GM12878 (cell line): ENCODE measurements around the gene LRRK1.

Experiments used
- CBX5 ChIP-seq: sonication (generic); IDR thresholded peaks from 2 replicates; pipeline ENCODE4 v1.6.1; 2016; ENCODE audit warnings: low read depth, moderate library complexity, mild to moderate bottlenecking, inconsistent platforms
- EP300 ChIP-seq, 2 experiments: fragments of 150-350 bp in 1 of 2; IDR thresholded peaks; 2 replicates each; pipeline ENCODE4 v1.6.1; 2011 to 2012; ENCODE audit warnings: low read depth in 2 of 2, low read length in 2 of 2, borderline replicate concordance in 1 of 2, improper control_type of control experiment in 1 of 2, inconsistent platforms in 1 of 2; ENCODE audit not compliant: control insufficient read depth in 1 of 2
- FOXM1 ChIP-seq: IDR thresholded peaks from 2 replicates; pipeline ENCODE4 v1.6.1; 2012; ENCODE audit warnings: low read depth, mild to moderate bottlenecking, inconsistent platforms, low read length, moderate library complexity
- POLR2A ChIP-seq: IDR thresholded peaks from 2 replicates; pipeline ENCODE4 v1.6.1; 2011; ENCODE audit warnings: low read depth, mild to moderate bottlenecking, low read length
- POLR2AphosphoS5 ChIP-seq: IDR thresholded peaks from 2 replicates; pipeline ENCODE4 v1.6.1; 2011; ENCODE audit warnings: mild to moderate bottlenecking, low read length, inconsistent platforms
- SMC3 ChIP-seq: IDR thresholded peaks from 2 replicates; pipeline ENCODE4 v1.6.1; 2011; ENCODE audit warnings: low read length, improper control_type of control experiment, borderline replicate concordance
- TF ChIP-seq, protein P1 (sequence below): IDR thresholded peaks from 2 replicates; pipeline ENCODE4 v1.6.1; 2012; ENCODE audit warnings: low read depth, low read length, improper control_type of control experiment

DNA sequence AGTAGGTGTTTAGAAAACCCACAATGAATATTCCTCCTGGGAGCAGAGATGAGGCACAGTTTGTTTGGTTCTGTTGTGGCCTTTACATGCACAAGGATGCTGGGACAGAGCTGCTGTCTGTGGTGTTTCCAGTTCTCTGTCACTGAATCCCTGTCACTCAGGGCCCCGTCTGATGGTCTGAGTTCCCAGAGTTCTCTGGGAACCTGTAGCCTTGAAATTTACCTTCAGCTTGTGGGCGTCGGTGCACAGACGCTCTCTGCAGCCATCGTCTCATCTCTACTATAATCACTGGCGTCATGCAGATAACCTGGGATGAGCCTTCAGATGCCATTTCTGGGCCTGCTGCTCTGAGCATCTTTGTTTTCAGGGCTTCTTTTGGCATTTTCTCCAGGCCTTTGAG, 81.9 kb downstream of the LRRK1 start:
- TF ChIP-seq, protein P1, sequence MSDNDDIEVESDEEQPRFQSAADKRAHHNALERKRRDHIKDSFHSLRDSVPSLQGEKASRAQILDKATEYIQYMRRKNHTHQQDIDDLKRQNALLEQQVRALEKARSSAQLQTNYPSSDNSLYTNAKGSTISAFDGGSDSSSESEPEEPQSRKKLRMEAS, result no peak
- TF ChIP-seq POLR2A (no peak), FOXM1 (no peak), SMC3 (no peak), POLR2AphosphoS5 (no peak), CBX5 (no peak), EP300 (IDR thresholded peaks at IDR 0.05; ENCODE audit: borderline replicate concordance in 1 of 2, control insufficient read depth in 1 of 2, low read depth in 2 of 2, low read length in 2 of 2) (no peak)
